Measurements from ENCODE around the gene ZC3H12C.

The ZC3H12C gene

GRCh38 chr11:110094298-110095285 is 1.4 kb downstream of the ZC3H12C start:
- Histone ChIP-seq H3K9me3 (ENCODE audit: low read length) (no peaks in the 10 kb centered on the region), H3K4me2 (ENCODE audit: low read length) (no peak overlapping the region), H3K36me3 (ENCODE audit: insufficient read depth, low read length) (no peaks in the 10 kb centered on the region), H3K27me3 (ENCODE audit: insufficient read depth, low read length) (peaks cover 16% of the 10 kb centered on the region), H3K4me1 (ENCODE audit: insufficient read depth, low read length, severe bottlenecking) (no peaks in the 10 kb centered on the region), H3F3A (ENCODE audit: insufficient read depth, low read length) (no peaks in the 10 kb centered on the region), H3K27ac (ENCODE audit: low read depth, low read length, poor library complexity, severe bottlenecking) (no peak overlapping the region), H4K20me1 (ENCODE audit: insufficient read depth, low read length) (no peaks in the 10 kb centered on the region), H3K9ac (ENCODE audit: low read length) (no peak overlapping the region), H3K9me2 (ENCODE audit: low read depth, low read length) (no peaks in the 10 kb centered on the region), H3K4me3 (ENCODE audit: low read depth, low read length, poor library complexity, severe bottlenecking) (no peak overlapping the region), H3K79me2 (ENCODE audit: insufficient read depth, low read length) (no peaks in the 10 kb centered on the region), H2AFZ (ENCODE audit: low read length) (no peak overlapping the region)
- no peak for TF ChIP-seq EZH2 (IDR thresholded peaks at IDR 0.05; ENCODE audit: borderline replicate concordance, low read length)
- TF ChIP-seq CTCF (IDR thresholded peaks at IDR 0.05; ENCODE audit: low read length): no peak

GRCh38 chr11:110095554-110095953 is 2.4 kb downstream of the ZC3H12C start:
- H3F3A ChIP-seq (ENCODE audit: insufficient read depth, low read length): no peaks in the 10 kb centered on the region
- H3K9me2 ChIP-seq (ENCODE audit: low read depth, low read length): no peaks in the 10 kb centered on the region
- no peak overlapping the region for H3K9ac ChIP-seq (ENCODE audit: low read length)
- H3K4me1 ChIP-seq (ENCODE audit: insufficient read depth, low read length, severe bottlenecking): no peaks in the 10 kb centered on the region
- peaks cover 16% of the 10 kb centered on the region for H3K27me3 ChIP-seq (ENCODE audit: insufficient read depth, low read length)
- H3K27ac ChIP-seq (ENCODE audit: low read depth, low read length, poor library complexity, severe bottlenecking): no peak overlapping the region
- H3K9me3 ChIP-seq (ENCODE audit: low read length): no peaks in the 10 kb centered on the region
- H4K20me1 ChIP-seq (ENCODE audit: insufficient read depth, low read length): no peaks in the 10 kb centered on the region
- no peak overlapping the region for H3K4me2 ChIP-seq (ENCODE audit: low read length)
- H2AFZ ChIP-seq (ENCODE audit: low read length): no peak overlapping the region
- H3K4me3 ChIP-seq (ENCODE audit: low read depth, low read length, poor library complexity, severe bottlenecking): no peak overlapping the region
- no peak for TF ChIP-seq CTCF (IDR thresholded peaks at IDR 0.05; ENCODE audit: low read length)
- TF ChIP-seq EZH2 (IDR thresholded peaks at IDR 0.05; ENCODE audit: borderline replicate concordance, low read length): no peak
- no peaks in the 10 kb centered on the region for H3K79me2 ChIP-seq (ENCODE audit: insufficient read depth, low read length)
- H3K36me3 ChIP-seq (ENCODE audit: insufficient read depth, low read length): no peaks in the 10 kb centered on the region

- no peaks in the 10 kb centered on the region for H3K9me3 ChIP-seq (ENCODE audit: low read length)
- no peak overlapping the region for H3K27ac ChIP-seq (ENCODE audit: low read depth, low read length, poor library complexity, severe bottlenecking)
- no peaks in the 10 kb centered on the region for H3F3A ChIP-seq (ENCODE audit: insufficient read depth, low read length)
- no peak overlapping the region for H3K4me3 ChIP-seq (ENCODE audit: low read depth, low read length, poor library complexity, severe bottlenecking)
- H3K27me3 ChIP-seq (ENCODE audit: insufficient read depth, low read length): peaks cover 16% of the 10 kb centered on the region
- no peaks in the 10 kb centered on the region for H3K9me2 ChIP-seq (ENCODE audit: low read depth, low read length)
- H3K79me2 ChIP-seq (ENCODE audit: insufficient read depth, low read length): no peaks in the 10 kb centered on the region
- H2AFZ ChIP-seq (ENCODE audit: low read length): no peak overlapping the region
- no peaks in the 10 kb centered on the region for H3K4me1 ChIP-seq (ENCODE audit: insufficient read depth, low read length, severe bottlenecking)
- H3K9ac ChIP-seq (ENCODE audit: low read length): no peak overlapping the region
- no peak for TF ChIP-seq CTCF (IDR thresholded peaks at IDR 0.05; ENCODE audit: low read length)
- TF ChIP-seq EZH2 (IDR thresholded peaks at IDR 0.05; ENCODE audit: borderline replicate concordance, low read length): no peak
- no peaks in the 10 kb centered on the region for H4K20me1 ChIP-seq (ENCODE audit: insufficient read depth, low read length)
- H3K4me2 ChIP-seq (ENCODE audit: low read length): no peak overlapping the region
- no peaks in the 10 kb centered on the region for H3K36me3 ChIP-seq (ENCODE audit: insufficient read depth, low read length)
These were observed 3.3 kb downstream of the ZC3H12C start for GRCh38 chr11:110096496-110096895.

Measured in OCI-LY1 (cell line).